K562 (cell line): ENCODE measurements around the gene COMTD1. TPM values are rescaled to one million over a fixed set of nuclear protein-coding genes. Genes with fewer than 3 reads are reported as not detected.
A peak's percentile ranks its signal among the peaks of the same experiment; 100 is the strongest.

ENCODE experiments used
- BCOR ChIP-seq: fragments of 450-650 bp; IDR thresholded peaks from 2 replicates; pipeline ENCODE4 v1.6.1; 2016
- CBFA2T3 ChIP-seq: fragments of 450-650 bp; IDR thresholded peaks from 2 replicates; pipeline ENCODE4 v1.6.1; 2017
- IRF9 ChIP-seq: fragments of 450-650 bp; IDR thresholded peaks from 2 replicates; pipeline ENCODE4 v1.6.1; 2016; ENCODE audit warnings: missing biosample characterization, missing genetic modification characterization
- MEIS2 ChIP-seq: fragments of 450-650 bp; IDR thresholded peaks from 2 replicates; pipeline ENCODE4 v1.6.1; 2014; ENCODE audit warnings: mild to moderate bottlenecking; ENCODE audit not compliant: partially characterized antibody
- MGA ChIP-seq: fragments of 450-650 bp; IDR thresholded peaks from 2 replicates; pipeline ENCODE4 v1.6.1; 2016; ENCODE audit warnings: mild to moderate bottlenecking, moderate library complexity
- ZBTB1 ChIP-seq: sonication (generic); formaldehyde crosslinking; IDR thresholded peaks from 2 replicates; pipeline ENCODE4 v1.8.1; 2023; ENCODE audit warnings: missing genetic modification reagents, low read depth, mild to moderate bottlenecking, borderline replicate concordance
- ZNF277 ChIP-seq: fragments of 250-450 bp; sonication (Bioruptor Pico); IDR thresholded peaks from 2 replicates; pipeline ENCODE4 v1.8.0; 2022; ENCODE audit warnings: inconsistent platforms, mild to moderate bottlenecking, moderate library complexity, borderline replicate concordance
- polyA plus RNA-seq, 8 experiments: library from polyadenylated mRNA; depleted of rRNA in 4 of 8; stranded (reverse) in 5 of 8; unstranded in 3 of 8; fragments of >200 nt; fragmentation: Nextera tagmentation in 2 of 8; fragmentation: Illumina TruSeq in 1 of 8; extraction: Ambion mirVana in 2 of 8; extraction: Trizol in 1 of 8; gene quantifications; 2 replicates each; pipeline versions ENCODE4 v1.2.1 to v1.2.3, GENCODE V29; 2011 to 2014; ENCODE audit warnings: inconsistent platforms in 1 of 8, missing spikeins in 1 of 8
- total RNA-seq, 7 experiments: library from RNA; depleted of rRNA in 6 of 7; stranded (reverse); fragments of >200 nt in 6 of 7; fragmentation: Illumina TruSeq in 2 of 7; extraction: Trizol in 2 of 7; gene quantifications; 2 replicates each; pipeline versions ENCODE4 v1.2.1 to v1.2.3, GENCODE V29; 2011 to 2021; ENCODE audit warnings: low replicate concordance in 1 of 7

COMTD1 gene
- total and polyA plus RNA-seq, 9 of the 15 experiments (the other 6 are each of a cell fraction or from before 2014, with no cell fraction given) = 0.41 to 112 (median 13.7) TPM

GRCh38 chr10:75261813-75262705 lies 26.3 kb upstream of the COMTD1 start (continued):
- TF ChIP-seq IRF9 (tag) (no peak), CBFA2T3 (peak; percentile 41), ZNF277 (no peak), BCOR (peak; percentile 54; the same call in 1 of the 2 replicates), MEIS2 (no peak), ZBTB1 (CRISPR knock-in tag) (no peak), MGA (no peak)
